Measurements from ENCODE around the gene PIRT.

Gene PIRT

GRCh38 chr17:10787306-10788045 lies 50.4 kb downstream of the PIRT start:
- no peak for DNase-seq

GRCh38 chr17:10785295-10785694 lies 52.6 kb downstream of the PIRT start:
- no peak for DNase-seq

GRCh38 chr17:10779609-10780008 lies 58.3 kb downstream of the PIRT start:
- DNase-seq, result no peak

- DNase-seq, result no peak
Observed at GRCh38 chr17:10777890-10778289, 60.0 kb downstream of the PIRT start.

GRCh38 chr17:10777131-10777807 lies 60.6 kb downstream of the PIRT start:
- DNase-seq, result no peak

- DNase-seq, result no peak
Observed at GRCh38 chr17:10776381-10776780, 61.5 kb downstream of the PIRT start.

GRCh38 chr17:10775740-10776356 lies 62.0 kb downstream of the PIRT start:
- DNase-seq, result no peak

- no peak for DNase-seq
Observed at GRCh38 chr17:10775058-10775457, 62.8 kb downstream of the PIRT start.

- DNase-seq, result no peak
Observed at GRCh38 chr17:10773391-10773790, 64.5 kb downstream of the PIRT start.
